ENCODE data around the gene LSM14B.
"Not testable (repeated sequence)": the region's sequence is repeated elsewhere in the genome, so short reads cannot be mapped to it uniquely, and the experiment has no call there.

Gene LSM14B

DNA sequence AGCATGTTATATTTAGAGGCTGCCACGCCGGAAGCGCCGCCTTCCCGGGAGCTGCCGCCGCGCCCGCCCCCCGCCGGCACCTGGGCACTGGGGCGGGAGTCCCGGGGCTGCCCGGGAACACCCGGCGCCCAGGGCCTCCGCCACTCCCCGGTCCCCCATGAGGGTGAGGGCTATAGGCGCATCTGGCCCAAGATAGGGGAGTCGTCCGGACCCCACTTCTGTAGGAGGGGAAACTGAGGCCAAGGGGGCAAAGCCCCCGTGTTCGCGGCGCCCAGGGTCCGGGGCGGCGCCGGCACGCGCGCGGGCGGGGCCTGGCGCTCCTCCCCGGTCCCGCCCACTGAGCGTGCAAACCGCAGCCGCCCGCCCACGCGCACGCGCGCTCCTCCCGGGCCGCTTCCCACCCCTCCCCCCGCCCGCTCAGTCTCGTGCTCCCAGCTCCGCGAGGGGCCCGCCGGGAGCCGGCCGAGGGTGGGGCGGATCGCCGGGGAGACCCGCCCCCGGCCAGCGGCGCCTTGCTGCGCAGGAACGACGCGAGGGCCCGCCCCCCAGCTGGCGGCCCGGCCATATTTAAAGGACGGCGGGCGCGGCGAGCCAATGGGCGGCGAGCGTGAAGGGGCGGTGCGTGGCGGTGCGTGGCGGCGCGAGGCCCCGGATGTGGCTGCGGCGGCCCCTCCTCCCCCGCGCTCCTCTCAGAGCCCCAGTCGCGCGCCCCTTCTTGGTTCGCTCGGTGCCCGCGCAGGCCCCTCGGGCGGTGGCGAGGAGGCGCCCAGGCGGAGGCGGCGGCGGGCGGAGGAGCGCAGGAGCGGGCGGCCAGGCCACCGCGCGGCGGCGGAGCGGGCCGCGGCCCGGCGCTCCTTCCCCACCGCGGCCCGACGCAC, at the start of gene LSM14B:
TSS of gene LSM14B (plus strand) at position 700 of the 878 bp plus-strand sequence. CDS start 192 bp downstream, outside the sequence.
- DNase-seq, result peak; percentile 94

DNA sequence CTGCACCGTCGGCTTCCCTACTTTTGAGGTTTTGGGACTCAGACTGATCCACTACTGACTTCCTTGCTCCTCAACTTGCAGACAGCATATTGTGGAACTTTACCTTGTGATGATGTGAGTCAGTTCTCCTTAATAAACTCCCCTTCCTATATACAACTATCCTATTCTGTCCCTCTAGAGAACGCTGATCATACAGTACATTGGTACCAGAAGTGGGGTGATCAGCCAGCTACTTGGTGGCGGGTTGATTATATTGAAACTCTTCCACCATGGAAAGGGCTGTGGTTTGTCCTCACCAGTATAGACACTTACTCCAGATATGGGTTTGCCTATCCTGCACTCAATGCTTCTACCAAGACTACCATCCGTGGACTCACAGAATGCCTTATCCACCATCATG, 49.0 kb upstream of the LSM14B start:
- DNase-seq, result no peak

GRCh38 chr20:62079166-62079565, 43.1 kb upstream of the LSM14B start:
- DNase-seq, result no peak

DNA sequence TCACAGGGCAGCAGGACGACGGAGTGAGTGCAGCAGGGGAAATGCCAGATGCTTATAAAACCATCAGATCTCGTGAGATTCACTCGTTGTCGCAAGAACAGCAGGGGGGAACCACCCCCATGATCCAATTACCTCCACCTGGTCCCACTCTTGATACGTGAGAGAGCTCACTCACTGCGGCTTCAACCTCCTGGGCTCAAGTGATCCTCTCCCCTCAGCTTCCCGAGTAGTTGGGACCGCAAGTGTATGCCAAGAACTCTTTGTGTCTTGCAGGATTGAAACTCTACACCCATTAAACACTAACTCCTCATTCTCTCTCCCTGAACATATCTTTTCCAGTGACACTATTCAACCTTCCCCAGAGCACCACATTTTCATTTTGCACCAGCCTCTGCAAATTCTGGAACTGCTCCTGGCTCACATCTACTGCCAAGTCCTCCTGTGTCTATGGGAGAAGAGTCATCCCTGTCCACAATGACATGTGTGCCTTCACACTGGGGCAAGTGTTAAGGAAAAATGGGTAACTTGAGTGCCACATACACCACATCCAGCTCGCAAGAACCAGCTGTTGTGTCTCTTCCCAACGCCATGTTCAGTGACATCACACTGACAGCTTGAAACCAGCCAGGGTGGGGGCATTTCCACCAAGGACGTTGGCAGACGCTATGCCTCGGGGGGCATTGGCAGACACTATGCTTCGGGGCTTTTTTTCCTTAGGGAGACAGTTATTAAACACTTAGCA, 41.9 kb upstream of the LSM14B start:
- no peak for DNase-seq

DNA sequence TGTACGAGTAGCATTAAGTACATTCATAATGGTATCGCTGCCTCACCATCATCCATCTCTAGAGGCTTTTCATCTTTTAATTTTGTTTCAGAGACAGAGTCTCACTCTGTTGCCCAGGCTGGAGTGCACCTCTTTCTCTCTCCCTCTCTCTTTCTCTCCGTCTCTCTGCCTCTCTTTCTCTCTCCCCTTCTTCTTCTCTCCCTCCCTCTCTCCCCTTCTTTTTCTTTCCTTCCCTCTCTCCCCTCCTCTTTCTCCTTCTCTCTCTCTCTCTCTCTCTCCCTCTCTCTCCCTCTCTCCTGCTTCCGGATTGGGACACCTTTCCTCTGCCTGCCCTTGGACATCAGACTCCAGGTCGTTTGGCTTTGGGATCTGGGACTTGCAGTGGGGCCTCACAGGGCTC, 39.0 kb upstream of the LSM14B start:
- no peak for DNase-seq

DNA sequence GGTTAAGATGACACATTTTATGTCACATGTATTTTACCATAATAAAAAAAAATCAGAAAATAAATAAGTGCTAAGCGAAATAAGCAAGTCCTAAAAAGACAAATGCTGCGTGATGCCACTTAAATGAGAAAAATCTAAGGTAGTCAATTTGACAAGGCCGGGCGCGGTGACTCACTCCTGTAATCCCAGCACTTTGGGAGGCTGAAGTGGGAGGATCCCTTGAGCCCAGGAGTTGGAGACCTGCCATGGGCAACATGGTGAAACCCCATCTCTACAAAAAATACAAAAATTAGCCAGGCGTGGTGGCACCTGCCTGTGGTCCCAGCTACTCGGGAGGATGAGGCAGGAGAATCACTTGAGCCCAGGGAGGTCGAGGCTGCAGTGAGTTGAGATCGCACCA, 38.1 kb upstream of the LSM14B start:
- DNase-seq, result not testable (repeated sequence)

- DNase-seq, result no peak
These were observed 37.1 kb upstream of the LSM14B start for GRCh38 chr20:62085206-62085605.

DNA sequence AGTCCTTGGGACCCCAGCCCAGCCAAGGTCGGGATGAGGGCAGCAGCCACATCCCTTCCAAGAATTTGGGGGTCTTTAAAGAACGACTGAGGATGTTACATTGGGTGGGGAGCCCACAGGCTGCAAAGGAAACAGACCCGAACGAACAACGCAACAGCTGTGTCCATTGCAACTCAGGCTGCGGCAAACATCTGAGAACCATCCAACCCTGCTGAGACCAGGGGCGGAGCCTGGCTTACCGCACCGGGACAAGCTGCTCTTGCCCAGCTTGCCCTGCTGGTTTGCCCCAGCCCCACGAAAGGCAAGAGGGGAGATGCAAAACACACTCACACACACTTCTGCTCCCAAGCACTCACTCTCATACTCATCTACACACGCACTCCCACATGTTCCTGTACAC, 35.0 kb upstream of the LSM14B start:
- DNase-seq, result no peak

- DNase-seq, result no peak
These were observed 34.6 kb upstream of the LSM14B start for GRCh38 chr20:62087632-62088031.

DNA sequence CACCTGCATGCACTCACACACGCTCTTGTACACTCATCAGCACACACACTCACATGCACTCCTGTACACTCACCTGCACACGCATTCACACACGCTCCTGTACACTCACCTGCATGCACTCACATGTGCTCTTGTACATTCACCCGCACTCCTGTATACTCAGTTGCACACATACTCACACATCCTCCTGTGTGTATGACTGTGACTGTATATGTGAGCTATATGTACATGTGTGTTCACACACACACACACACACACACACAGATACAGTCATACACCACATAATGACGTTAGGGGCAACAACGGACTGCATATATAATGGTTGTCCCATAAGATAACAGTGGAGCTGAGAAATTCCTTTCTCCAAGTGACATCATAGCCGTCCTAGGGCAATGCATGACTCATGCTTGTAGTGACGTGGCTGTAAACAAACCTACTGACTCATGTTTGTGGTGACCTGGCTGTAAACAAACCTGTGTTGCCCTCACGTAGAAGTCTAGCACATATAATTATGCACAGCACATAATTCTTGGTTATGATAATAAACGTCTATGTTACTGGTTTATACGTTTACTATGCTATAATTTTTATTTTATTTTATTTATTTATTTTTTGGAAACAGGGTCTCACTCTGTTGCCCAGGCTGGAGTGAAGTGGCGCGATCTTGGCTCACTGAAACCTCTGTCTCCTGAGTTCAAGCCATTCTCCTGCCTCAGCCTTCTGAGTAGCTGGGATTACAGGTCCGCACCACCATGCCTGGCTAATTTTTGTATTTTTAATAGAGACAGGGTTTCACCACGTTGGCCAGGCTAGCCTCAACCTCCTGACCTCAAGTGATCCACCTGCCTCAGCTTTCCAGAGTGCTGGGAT, 33.8 kb upstream of the LSM14B start:
- DNase-seq, result no peak

DNA sequence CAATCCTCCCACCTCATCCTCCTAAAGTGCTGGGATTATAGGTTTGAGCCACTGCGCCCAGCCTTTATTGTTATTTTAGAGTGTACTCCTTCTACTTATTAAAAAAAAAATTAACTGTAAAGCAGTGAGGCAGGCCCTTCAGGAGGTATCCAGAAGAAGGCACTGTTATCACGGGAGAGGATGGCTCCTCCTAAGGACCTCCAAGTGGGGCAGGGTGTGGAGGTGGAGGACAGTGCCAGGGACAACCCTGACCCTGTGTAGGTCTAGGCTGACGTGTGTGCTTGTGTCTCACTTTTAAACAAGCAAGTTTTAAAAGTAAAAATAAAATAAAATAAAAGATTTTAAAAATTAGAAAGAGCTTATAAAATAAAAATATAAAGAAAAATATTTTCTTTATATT, 32.9 kb upstream of the LSM14B start:
- DNase-seq, result no peak

GRCh38 chr20:62096421-62097380, 25.6 kb upstream of the LSM14B start:
- DNase-seq, result no peak

GRCh38 chr20:62097881-62098407, 24.3 kb upstream of the LSM14B start:
- DNase-seq, result no peak

DNA sequence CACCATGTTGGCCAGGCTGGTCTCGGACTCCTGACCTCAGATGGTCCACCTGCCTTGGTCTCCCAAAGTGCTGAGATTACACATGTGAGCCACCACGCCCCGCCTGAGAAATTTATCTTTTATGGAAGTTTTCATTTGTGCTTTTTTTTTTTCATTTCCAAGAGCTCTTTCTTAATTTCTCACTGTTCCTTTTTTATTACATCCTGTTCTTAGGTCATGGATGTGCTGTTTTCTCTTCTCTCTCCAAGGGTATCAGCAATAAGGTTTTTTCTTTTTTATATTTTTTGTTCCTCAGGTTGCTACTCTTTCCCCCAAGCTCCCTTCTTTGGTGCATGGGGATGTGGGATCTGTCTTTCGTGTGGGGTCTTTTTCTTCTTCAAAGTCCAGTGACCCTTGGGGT, 21.2 kb upstream of the LSM14B start:
- DNase-seq, result no peak

DNA sequence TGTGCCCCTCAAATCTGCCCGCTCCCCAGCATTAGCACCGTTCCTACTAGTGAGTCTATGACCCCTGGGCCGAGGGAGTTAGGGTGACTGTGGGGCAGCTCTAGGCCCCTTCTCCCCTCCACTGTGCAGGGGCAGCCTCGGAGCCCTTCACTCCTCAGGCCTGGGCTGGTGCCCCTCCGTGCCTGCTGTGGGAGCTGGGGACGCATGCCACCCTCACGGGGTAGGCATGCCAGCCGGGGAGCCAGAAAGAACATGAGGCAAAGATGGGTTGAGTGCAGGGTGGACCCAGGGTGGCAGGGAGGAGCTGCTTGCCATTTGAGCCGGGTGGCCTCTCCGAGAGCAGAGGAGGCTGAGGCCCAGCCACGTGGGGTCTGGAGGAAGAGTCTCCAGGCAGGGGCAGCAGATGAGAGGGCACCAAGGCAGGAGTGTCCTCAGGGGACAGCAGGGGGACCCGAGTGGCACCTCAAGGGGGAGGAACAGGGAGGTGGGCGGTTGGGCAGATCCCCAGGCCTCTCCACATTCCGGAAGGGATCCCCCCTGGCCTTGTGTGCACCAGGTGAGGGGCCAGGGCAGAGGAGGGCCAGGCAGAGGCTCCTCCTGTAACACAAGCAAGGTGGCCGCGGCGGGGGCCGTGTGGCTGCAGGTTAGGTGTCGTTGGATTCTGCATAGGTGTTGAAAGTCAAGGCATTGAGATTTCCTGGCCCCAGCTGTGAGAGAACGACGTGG, 18.6 kb upstream of the LSM14B start:
- DNase-seq, result no peak

- no peak for DNase-seq
These were observed 18.0 kb upstream of the LSM14B start for GRCh38 chr20:62104234-62104789.

- no peak for DNase-seq
These were observed 17.4 kb upstream of the LSM14B start for GRCh38 chr20:62104791-62105345.

DNA sequence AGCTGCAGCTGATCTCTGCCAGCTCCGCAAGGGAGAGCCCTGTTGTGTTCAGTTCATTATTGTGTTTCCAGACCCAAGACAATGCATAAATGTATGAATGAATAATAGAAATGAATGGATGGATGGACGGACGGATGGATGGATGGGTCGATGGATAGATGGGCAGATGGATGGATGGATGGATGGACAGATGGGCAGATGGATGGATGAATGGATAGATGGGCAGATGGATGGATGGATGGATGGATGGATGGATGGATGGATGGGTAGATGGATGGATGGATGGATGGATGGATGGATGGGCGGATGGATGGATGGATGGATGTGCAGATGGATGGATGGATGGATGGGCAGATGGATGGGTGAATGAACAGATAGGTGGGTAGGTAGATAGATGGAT, 16.7 kb upstream of the LSM14B start:
- no peak for DNase-seq

DNA sequence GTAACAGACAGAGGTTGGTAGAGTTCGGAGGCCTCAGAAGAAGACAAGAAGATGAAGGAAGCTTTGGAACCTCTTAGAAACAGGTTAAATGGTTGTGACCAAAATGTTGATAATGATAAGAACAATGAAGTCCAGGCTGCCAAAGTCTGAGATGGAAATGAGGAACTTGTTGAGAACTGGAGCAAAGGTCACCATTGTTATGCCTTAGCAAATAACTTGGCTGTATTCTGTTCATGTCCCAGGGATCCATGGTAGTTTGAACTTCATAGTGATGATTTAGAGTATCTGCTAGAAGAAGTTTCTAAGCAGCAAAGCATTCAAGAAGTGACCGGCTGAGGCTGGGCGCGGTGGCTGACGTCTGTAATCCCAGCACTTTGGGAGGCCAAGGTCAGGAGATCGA, 11.1 kb upstream of the LSM14B start:
- DNase-seq, result no peak

- DNase-seq, result no peak
These were observed 9.9 kb upstream of the LSM14B start for GRCh38 chr20:62112368-62112767.
